ENCODE measurements around the gene MYL1. TPM values are rescaled to one million over a fixed set of nuclear protein-coding genes. Genes with fewer than 3 reads are reported as not detected.

The MYL1 gene
- total and polyA plus RNA-seq, 2 of the 4 experiments (the other 2 are of a cell fraction): not detected

GRCh38 chr2:210269148-210269547 lies 45.8 kb downstream of the MYL1 start:
- H3K4me3 ChIP-seq (ENCODE audit: insufficient read depth, low read depth, low read length): no peak overlapping the region
- no peak overlapping the region for H3K23ac ChIP-seq (ENCODE audit: low read depth, low read length)
- H2BK15ac ChIP-seq (ENCODE audit: low read depth, low read length): no peak overlapping the region
- no peak overlapping the region for H2AK9ac ChIP-seq (replicated peaks; ENCODE audit: low read depth, low read length, poor library complexity)
- H2AFZ ChIP-seq (replicated peaks; ENCODE audit: low read length, poor library complexity): no peak overlapping the region
- H3K27ac ChIP-seq (ENCODE audit: insufficient read depth, low read length): no peak overlapping the region
- in situ Hi-C loops (cut with MboI; ENCODE audit: low sequenced_read_pairs): no loop called here
- H3K9ac ChIP-seq (ENCODE audit: low read depth, low read length): no peak overlapping the region
- ATAC-seq (ENCODE audit: low read depth): no peak
- ChIA-PET CTCF (no interaction called here), POLR2A (ENCODE audit: unreplicated experiment) (no interaction called here)
- no peak overlapping the region for H3K4me2 ChIP-seq (ENCODE audit: low read depth, low read length)
- H2BK20ac ChIP-seq (ENCODE audit: low read depth, low read length): no peak overlapping the region
- H3K56ac ChIP-seq (ENCODE audit: extremely low read depth, insufficient read depth, low read length): no peak overlapping the region
- DNase-seq: no peak
- no peak overlapping the region for H4K8ac ChIP-seq (ENCODE audit: low read depth in 2 of 2, low read length in 2 of 2)
- H4K5ac ChIP-seq (ENCODE audit: low read depth, low read length): no peak overlapping the region
- WGBS, 2 experiments (ENCODE audit: extremely low coverage in 2 of 2, insufficient read length in 1 of 2): no CpG with 5 or more reads among the region's 3 CpGs
- H3K14ac ChIP-seq (replicated peaks; ENCODE audit: low read depth, low read length): no peak overlapping the region
- no peaks in the 10 kb centered on the region for H3K79me1 ChIP-seq (ENCODE audit: low read depth in 1 of 2, low read length in 2 of 2)
- no peaks in the 10 kb centered on the region for H3K27me3 ChIP-seq (ENCODE audit: control insufficient read depth, insufficient read depth, low read length)
- no peak overlapping the region for H4K91ac ChIP-seq (ENCODE audit: insufficient read depth, low read depth, low read length)
- intact Hi-C loops (cut with micrococcal nuclease): no loop called here
- H3K36me3 ChIP-seq (ENCODE audit: control insufficient read depth, insufficient read depth, low read length): no peaks in the 10 kb centered on the region
- H3K4me1 ChIP-seq (ENCODE audit: control insufficient read depth, insufficient read depth, low read length): no peaks in the 10 kb centered on the region
- no peaks in the 10 kb centered on the region for H3K9me1 ChIP-seq (ENCODE audit: insufficient read depth, low read length)
- H4K20me1 ChIP-seq (ENCODE audit: insufficient read depth, low read length): no peaks in the 10 kb centered on the region
- H3K18ac ChIP-seq (ENCODE audit: low read depth, low read length): no peak overlapping the region
- dilution Hi-C loops (cut with HindIII; ENCODE audit: low sequenced_read_pairs, unreplicated experiment): no loop called here
- TF ChIP-seq CHD1 (IDR thresholded peaks at IDR 0.05; ENCODE audit: low read depth, low read length) (no peak), POLR2A (IDR thresholded peaks at IDR 0.05; ENCODE audit: low read depth, low read length) (no peak), RCOR1 (IDR thresholded peaks at IDR 0.05; ENCODE audit: insufficient replicate concordance, low read length) (no peak), ELK1 (IDR thresholded peaks at IDR 0.05; ENCODE audit: borderline replicate concordance, low read depth, low read length) (no peak), CTCF (conservative IDR thresholded peaks at IDR 0.05; ENCODE audit: low read depth, low read length) (no peak), MAFK (IDR thresholded peaks at IDR 0.05; ENCODE audit: low read depth, low read length) (no peak), CEBPB (IDR thresholded peaks at IDR 0.05; ENCODE audit: low read depth, low read length) (no peak), MAZ (IDR thresholded peaks at IDR 0.05; ENCODE audit: borderline replicate concordance, low read depth, low read length) (no peak), NFE2L2 (IDR thresholded peaks at IDR 0.05; ENCODE audit: low read depth, low read length) (no peak), SMC3 (IDR thresholded peaks at IDR 0.05; ENCODE audit: low read depth, low read length) (no peak), BHLHE40 (IDR thresholded peaks at IDR 0.05; ENCODE audit: low read depth, low read length) (no peak), RAD21 (IDR thresholded peaks at IDR 0.05; ENCODE audit: low read length) (no peak), FOS (IDR thresholded peaks at IDR 0.05; ENCODE audit: low read depth, low read length) (no peak), USF2 (IDR thresholded peaks at IDR 0.05; ENCODE audit: low read depth, low read length) (no peak), RFX5 (IDR thresholded peaks at IDR 0.05; ENCODE audit: low read depth, low read length) (no peak), MXI1 (IDR thresholded peaks at IDR 0.05; ENCODE audit: borderline replicate concordance, low read depth, low read length) (no peak)
- no peak overlapping the region for H2BK5ac ChIP-seq (ENCODE audit: low read depth, low read length, poor library complexity, severe bottlenecking)
- H3K9me3 ChIP-seq (ENCODE audit: control insufficient read depth, insufficient read depth, low read length): no peaks in the 10 kb centered on the region
- no peak overlapping the region for H2BK120ac ChIP-seq (ENCODE audit: low read depth, low read length)
- no TSS peak for BruUV-seq (replicated peaks)
- no peak overlapping the region for H3K4ac ChIP-seq (ENCODE audit: low read depth, low read length)
- H2AK5ac ChIP-seq (ENCODE audit: low read depth, low read length): no peak overlapping the region

Data from IMR-90 (cell line).